ENCODE data around the gene SNN. TPM values are rescaled to one million over a fixed set of nuclear protein-coding genes. Genes with fewer than 3 reads are reported as not detected.

Gene SNN
- total and polyA plus RNA-seq, 2 of the 8 experiments (the other 6 are each of a cell fraction or from before 2014, with no cell fraction given): 37.4 to 66.9 TPM

DNA sequence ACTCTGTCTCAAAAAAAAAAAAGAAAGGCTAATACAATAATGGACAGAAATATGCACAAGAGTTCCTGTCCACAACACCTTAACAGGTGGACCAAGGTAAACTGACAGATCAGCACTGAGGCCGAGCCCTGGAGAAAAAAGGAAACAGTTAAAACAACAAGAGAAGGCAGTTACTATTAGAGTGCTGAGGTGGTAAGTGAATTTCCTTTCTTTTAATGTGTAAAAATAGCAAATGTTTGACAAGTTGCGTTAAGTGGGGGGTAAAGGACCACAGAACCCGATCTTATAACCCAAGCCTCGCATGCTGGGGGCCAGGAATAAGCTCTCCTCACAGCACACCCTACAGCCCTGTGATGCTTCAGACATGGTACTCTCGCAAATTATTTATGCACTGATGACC, 49.6 kb downstream of the SNN start:
- H4K8ac ChIP-seq (ENCODE audit: extremely low read depth, insufficient read depth, low read length): no peak overlapping the region
- H4K91ac ChIP-seq (replicated peaks; ENCODE audit: insufficient read length, low read length): no peak overlapping the region
- no peaks in the 10 kb centered on the region for H3K79me2 ChIP-seq (ENCODE audit: control insufficient read depth in 1 of 2, insufficient read depth in 2 of 2, low read length in 2 of 2)
- no peak overlapping the region for H2BK20ac ChIP-seq (ENCODE audit: low read length)
- no peak overlapping the region for H2BK15ac ChIP-seq (ENCODE audit: low read length)
- H3K4ac ChIP-seq (replicated peaks; ENCODE audit: insufficient read length, low read depth, low read length): no peak overlapping the region
- FAIRE-seq (no peak), DNase-seq (ENCODE audit: low read depth in 1 of 2, low spot score in 2 of 2) (no peak)
- CTCF ChIA-PET (ENCODE audit: partially characterized antibody): interaction anchor here (0.6 to 6.0 kb wide), 4 partner anchors 14 to 322 kb away, joined by 3 to 47 read pairs (median 3); no protein-coding TSS in a partner anchor
- no peak overlapping the region for H2BK120ac ChIP-seq (replicated peaks; ENCODE audit: low read depth, low read length)
- H2AK5ac ChIP-seq (ENCODE audit: low read depth, low read length): no peak overlapping the region
- POLR2A ChIA-PET (ENCODE audit: partially characterized antibody): interaction anchor here (1.4 kb wide), 1 partner anchor 49 kb away, joined by 3 read pairs; no protein-coding TSS in a partner anchor
- H3K4me3 ChIP-seq (ENCODE audit: extremely low read depth in 1 of 4, insufficient read depth in 2 of 4, low read depth in 3 of 4, low read length in 4 of 4): no peak overlapping the region
- H3K23ac ChIP-seq (ENCODE audit: insufficient read length): no peak overlapping the region
- H3K27ac ChIP-seq (ENCODE audit: low read depth, low read length): no peak overlapping the region
- H3K56ac ChIP-seq (replicated peaks; ENCODE audit: insufficient read length, low read depth, low read length): no peak overlapping the region
- no peak overlapping the region for H3K4me2 ChIP-seq (ENCODE audit: insufficient read depth in 1 of 2, low read depth in 2 of 2, low read length in 2 of 2)
- no peak overlapping the region for H4K5ac ChIP-seq (ENCODE audit: insufficient read length, low read depth, low read length)
- no peak overlapping the region for H2BK12ac ChIP-seq (ENCODE audit: low read depth, low read length)
- H2BK5ac ChIP-seq (ENCODE audit: low read depth, low read length): no peak overlapping the region
- no peaks in the 10 kb centered on the region for H3K27me3 ChIP-seq (replicated peaks in 1 of 4; ENCODE audit: control insufficient read depth in 3 of 4, extremely low read depth in 1 of 4, insufficient read depth in 3 of 4, low read length in 3 of 4)
- no peaks in the 10 kb centered on the region for H3K79me1 ChIP-seq (ENCODE audit: low read depth, low read length)
- H3K14ac ChIP-seq (ENCODE audit: insufficient read length): no peak overlapping the region
- 62% methylated on average over 5 of the region's 5 CpGs; no CpG with 5 or more reads in 1 of the 2 experiments for WGBS, 2 experiments (ENCODE audit: extremely low coverage in 1 of 2, insufficient coverage in 1 of 2, insufficient read length in 1 of 2, insufficient replicate concordance in 2 of 2, low coverage in 1 of 2, low lambda C conversion rate in 2 of 2, missing lambda C conversion rate in 1 of 2)
- H3K23me2 ChIP-seq (ENCODE audit: low read depth, low read length): no peaks in the 10 kb centered on the region
- no peaks in the 10 kb centered on the region for H3K4me1 ChIP-seq (replicated peaks in 1 of 4; ENCODE audit: control insufficient read depth in 3 of 4, insufficient read depth in 4 of 4, low read length in 3 of 4)
- H4K20me1 ChIP-seq (replicated peaks in 1 of 2; ENCODE audit: control insufficient read depth in 1 of 2, insufficient read depth in 2 of 2, low read length in 2 of 2): peaks cover 0 to 2% of the 10 kb centered on the region in 2 experiments
- peaks cover 0 to 14% (median 8%) of the 10 kb centered on the region in 4 experiments; a peak in 4 of 8 replicates for H3K36me3 ChIP-seq (ENCODE audit: control insufficient read depth in 2 of 4, insufficient read depth in 4 of 4, low read length in 3 of 4)
- H3K9ac ChIP-seq (replicated peaks in 1 of 4; ENCODE audit: extremely low read depth in 1 of 4, low read depth in 3 of 4, low read length in 3 of 4): no peak overlapping the region
- no peaks in the 10 kb centered on the region for H3K9me3 ChIP-seq (ENCODE audit: insufficient read depth in 2 of 2, low read depth in 1 of 2, low read length in 1 of 2)
- H3K18ac ChIP-seq (ENCODE audit: extremely low read depth, low read length): no peak overlapping the region
- H2AFZ ChIP-seq (ENCODE audit: low read length): no peak overlapping the region
- no peak for TF ChIP-seq MAFK (IDR thresholded peaks at IDR 0.05; ENCODE audit: low read depth, low read length)
- TF ChIP-seq SUZ12 (IDR thresholded peaks at IDR 0.05; ENCODE audit: low read length): no peak
- no peak for TF ChIP-seq TAF7 (optimal IDR thresholded peaks at IDR 0.05; ENCODE audit: borderline replicate concordance, low read depth, low read length)
- TF ChIP-seq, protein P1, sequence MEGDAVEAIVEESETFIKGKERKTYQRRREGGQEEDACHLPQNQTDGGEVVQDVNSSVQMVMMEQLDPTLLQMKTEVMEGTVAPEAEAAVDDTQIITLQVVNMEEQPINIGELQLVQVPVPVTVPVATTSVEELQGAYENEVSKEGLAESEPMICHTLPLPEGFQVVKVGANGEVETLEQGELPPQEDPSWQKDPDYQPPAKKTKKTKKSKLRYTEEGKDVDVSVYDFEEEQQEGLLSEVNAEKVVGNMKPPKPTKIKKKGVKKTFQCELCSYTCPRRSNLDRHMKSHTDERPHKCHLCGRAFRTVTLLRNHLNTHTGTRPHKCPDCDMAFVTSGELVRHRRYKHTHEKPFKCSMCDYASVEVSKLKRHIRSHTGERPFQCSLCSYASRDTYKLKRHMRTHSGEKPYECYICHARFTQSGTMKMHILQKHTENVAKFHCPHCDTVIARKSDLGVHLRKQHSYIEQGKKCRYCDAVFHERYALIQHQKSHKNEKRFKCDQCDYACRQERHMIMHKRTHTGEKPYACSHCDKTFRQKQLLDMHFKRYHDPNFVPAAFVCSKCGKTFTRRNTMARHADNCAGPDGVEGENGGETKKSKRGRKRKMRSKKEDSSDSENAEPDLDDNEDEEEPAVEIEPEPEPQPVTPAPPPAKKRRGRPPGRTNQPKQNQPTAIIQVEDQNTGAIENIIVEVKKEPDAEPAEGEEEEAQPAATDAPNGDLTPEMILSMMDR (IDR thresholded peaks at IDR 0.05; ENCODE audit: control extremely low read depth in 1 of 3, insufficient read depth in 1 of 3, low read depth in 1 of 3, low read length in 3 of 3): no peak
- TF ChIP-seq EZH2 (IDR thresholded peaks at IDR 0.05; ENCODE audit: low read depth, low read length, severe bottlenecking): no peak
- no peak for TF ChIP-seq HDAC6 (IDR thresholded peaks at IDR 0.05; ENCODE audit: low read depth, low read length)
- TF ChIP-seq ZNF274 (IDR thresholded peaks at IDR 0.05; ENCODE audit: borderline replicate concordance, extremely low read depth, low read length): no peak
- no peak for TF ChIP-seq BACH1 (IDR thresholded peaks at IDR 0.05; ENCODE audit: low read length)
- TF ChIP-seq, protein P2, sequence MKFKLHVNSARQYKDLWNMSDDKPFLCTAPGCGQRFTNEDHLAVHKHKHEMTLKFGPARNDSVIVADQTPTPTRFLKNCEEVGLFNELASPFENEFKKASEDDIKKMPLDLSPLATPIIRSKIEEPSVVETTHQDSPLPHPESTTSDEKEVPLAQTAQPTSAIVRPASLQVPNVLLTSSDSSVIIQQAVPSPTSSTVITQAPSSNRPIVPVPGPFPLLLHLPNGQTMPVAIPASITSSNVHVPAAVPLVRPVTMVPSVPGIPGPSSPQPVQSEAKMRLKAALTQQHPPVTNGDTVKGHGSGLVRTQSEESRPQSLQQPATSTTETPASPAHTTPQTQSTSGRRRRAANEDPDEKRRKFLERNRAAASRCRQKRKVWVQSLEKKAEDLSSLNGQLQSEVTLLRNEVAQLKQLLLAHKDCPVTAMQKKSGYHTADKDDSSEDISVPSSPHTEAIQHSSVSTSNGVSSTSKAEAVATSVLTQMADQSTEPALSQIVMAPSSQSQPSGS (IDR thresholded peaks at IDR 0.05; ENCODE audit: low read length): no peak
- no peak for TF ChIP-seq TCF12 (IDR thresholded peaks at IDR 0.05; ENCODE audit: low read depth, low read length)
